GM18867 (cell line): Measurements from ENCODE around the gene ASF1B.

Experiments used
- ATAC-seq: cut with Tn5 transposase; IDR thresholded peaks from one replicate; pipeline ENCODE4 v1.9.1; 2021; ENCODE audit warnings: mild to moderate bottlenecking, moderate library complexity; ENCODE audit not compliant: unreplicated experiment

The ASF1B gene

DNA sequence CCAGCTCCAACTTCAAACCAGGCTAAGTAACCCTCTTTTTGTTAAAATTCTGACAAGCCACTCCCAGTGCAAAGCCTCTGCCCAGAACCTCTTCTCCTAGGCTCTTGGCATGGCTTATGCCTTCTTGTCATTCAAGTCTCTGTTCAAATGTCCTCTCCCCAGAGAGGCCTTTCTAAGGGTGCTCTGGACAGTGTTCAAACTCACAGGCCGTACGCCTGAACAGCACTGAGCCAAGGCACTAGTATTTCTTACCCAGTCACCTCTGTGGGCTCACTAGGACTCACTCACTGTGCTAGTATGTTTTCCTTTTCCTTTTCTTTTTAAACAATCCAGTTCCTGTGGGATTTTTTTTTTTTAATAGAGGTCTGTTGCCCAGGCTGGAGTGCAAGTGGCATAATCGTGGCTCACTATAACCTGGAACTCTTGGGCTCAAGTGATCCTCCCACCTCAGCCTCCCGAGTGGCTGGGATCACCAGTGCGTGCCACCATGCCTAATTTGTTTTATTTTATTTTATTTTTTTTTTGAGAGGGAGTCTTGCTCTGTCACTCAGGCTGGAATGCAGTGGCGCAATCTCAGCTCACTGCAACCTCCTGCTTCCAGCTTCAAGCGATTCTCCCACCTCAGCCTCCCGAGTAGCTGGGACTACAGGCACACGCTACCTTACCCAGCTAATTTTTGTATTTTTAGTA, 2.3 kb upstream of the ASF1B start:
- ATAC-seq, result no peak

DNA sequence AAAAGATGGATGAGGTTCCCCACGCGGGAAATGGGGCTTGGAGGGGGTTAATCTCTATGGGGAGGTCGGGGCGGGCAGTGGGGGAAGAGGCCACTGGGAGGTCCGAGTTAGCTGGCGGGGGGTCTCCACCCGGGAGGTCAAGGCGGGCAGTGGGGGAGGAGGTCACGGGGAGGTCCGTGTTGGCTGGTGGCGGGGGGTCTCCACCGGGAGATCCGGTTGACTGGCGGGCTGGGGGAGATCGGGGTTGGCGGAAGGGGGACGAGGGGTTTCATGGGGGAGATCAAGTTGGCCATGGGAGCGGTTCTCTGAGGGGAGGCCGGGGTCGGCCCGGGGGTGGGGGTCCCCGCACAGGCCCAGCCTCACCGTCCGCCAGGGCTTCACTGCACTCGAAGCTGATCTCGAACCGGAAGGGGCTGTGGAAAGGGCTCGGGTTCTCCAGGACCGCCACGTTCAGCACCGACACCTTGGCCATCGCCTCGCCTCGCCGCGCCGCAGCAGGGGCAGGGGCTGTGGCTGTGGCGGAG, 342 bp downstream of the ASF1B start:
- ATAC-seq, result no peak

DNA sequence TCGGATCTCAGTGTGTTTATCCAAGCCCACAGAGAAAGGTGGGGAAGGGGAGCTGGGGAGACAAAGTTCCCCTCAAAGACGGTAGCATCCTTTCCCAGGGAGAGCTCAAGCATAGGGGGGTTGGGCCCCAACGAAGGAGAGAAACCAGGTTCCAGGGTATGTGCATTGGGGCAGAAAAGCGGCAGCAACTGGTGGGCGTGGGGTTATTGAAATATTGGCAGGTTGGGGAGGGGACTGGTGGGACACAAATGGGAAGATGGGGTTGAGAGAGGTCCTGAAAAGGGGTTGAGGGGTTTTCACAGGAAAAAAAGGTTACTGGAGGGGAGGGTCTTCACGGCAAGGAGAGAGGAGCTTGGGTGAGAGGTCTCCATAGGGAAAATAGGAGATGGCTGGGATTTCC, 1.0 kb downstream of the ASF1B start:
- no peak for ATAC-seq

DNA sequence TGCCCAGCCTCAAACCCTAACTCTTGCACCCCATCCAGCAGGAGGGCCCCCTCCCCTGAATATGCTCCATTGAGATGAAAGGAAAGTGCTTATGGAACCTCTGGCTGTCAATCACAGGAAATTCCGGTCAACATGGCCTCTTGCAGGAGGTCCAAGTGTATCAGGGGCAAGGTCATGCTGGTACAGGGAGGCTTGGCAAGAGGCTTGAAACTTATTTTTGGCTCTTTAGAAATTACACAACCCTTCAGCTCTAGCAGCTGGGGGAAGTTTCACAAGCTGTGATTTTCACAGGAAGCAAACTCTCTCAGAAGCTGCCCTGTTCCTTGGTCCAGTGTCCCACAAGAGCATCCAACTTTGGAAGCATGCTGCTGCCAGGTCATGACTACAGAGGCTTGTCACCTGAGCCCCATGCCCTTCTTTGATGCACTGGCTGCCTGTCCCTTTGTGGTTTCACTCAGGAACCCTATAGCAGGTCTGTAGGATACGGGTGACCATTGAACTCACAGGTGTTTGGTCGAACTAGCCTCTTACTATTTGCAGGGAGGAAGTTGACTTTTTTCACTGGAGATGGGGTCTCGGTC, 8.4 kb downstream of the ASF1B start:
- ATAC-seq, result peak; percentile 43

DNA sequence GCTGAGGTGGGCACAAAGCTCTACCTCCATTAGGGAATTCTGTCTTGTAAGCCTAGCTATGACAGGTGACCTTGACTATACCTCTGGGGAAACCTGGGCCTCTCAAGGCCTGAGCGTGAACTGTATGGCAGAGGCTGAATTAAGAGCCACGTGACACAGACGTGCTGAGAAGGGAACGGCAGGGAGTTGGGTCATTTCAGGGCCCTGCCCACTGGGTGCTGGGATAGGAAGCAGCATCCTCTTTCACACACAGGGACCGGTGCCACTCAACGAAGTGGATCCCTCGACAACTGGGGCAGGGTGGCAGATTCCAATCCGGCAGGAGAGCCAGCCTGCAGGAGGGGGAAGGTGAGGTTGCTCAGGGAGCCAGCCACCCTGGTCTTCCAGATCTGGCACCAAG, 9.2 kb downstream of the ASF1B start:
- no peak for ATAC-seq

DNA sequence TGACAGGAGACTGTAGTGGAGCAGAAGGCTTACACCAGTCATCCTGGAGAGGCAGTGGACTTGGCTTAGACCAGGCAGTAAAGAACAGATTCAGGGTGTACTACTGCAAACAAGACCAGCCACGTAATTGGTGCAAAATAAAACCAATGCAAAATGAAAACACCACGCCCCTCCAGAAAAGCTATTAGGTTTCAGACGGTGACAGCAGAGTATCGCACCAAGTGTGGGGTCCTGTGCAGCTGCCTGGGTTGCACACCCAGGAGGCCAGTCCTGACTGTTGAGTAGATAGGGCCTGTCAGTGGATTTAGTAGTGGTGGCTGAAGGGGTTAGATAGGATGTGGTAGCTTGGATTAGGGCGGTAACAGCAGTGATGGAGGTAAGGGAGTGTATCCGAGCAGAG, 13.5 kb downstream of the ASF1B start:
- no peak for ATAC-seq

DNA sequence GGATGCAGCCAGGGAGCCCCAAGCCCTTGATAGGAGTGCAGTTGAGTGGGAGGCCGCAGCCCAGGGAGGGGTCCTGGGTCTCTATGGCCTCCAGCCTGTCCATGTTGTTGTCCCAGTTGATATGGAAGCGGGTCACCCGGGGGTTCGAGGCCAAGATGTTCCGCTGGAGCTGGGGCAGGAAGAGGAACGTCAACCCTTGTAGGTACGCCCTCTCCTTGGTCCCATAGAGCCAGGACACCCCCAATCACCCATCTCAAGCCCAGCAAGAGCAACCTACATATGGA, 15.9 kb downstream of the ASF1B start:
- no peak for ATAC-seq

DNA sequence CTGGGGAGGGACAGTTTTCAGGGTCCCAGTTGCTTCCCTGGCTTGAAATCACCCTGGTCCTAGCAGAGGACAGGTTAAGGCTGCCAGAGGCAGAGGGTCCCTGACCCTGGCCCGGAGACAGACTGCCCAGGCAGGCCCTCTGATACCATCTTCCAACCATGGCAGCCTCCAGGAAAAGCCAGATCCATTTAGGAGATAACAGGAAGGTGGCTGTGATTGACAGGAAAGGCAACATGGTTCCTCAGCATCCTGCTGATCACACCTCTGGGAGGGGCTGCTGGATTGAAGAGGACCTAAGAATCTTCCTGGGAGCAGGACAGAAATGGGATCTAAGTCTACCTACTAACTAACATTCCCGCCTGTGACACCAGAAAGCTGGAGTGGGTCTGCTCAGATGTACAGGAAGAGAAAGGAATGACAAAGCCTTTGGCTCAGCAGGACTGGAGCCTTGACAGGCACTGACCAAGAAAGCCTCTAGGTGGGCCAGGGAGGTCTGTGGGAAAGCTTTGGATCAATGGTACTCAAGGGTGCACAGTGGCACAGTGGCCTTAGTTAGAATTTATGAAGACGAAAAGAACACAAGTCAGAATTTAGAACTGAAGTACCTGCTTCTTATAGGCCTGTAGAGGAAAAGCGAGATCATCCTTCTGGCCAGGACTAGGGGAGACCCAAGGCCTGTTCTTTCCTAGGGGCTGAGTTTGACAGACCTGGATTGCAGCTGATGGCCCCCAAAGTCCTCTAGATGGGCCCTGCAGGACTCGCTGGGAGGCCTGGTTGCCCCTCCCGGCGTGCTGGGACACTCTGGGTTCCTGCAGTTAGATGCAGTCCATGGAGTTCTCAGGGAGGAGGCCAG, 16.5 kb downstream of the ASF1B start:
- no peak for ATAC-seq

DNA sequence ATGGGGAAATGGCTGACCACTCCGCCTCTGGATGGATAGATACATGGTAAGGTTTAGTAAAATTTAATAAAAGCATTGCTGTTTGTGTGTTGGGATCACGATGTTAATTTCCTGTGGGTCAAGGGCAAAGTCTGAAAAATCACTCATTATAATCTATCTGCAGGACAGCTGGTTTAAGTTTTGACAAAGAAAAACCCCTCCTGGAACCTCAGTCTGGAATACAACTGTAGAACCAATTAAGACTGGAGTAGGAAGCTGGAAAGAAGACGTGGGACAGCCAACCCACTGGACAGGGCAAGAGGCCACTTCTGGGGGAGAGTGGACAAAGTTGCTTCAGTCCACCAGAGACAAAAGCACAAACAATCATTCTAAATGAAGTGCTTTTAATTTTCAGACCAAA, 17.2 kb downstream of the ASF1B start:
- ATAC-seq, result no peak

DNA sequence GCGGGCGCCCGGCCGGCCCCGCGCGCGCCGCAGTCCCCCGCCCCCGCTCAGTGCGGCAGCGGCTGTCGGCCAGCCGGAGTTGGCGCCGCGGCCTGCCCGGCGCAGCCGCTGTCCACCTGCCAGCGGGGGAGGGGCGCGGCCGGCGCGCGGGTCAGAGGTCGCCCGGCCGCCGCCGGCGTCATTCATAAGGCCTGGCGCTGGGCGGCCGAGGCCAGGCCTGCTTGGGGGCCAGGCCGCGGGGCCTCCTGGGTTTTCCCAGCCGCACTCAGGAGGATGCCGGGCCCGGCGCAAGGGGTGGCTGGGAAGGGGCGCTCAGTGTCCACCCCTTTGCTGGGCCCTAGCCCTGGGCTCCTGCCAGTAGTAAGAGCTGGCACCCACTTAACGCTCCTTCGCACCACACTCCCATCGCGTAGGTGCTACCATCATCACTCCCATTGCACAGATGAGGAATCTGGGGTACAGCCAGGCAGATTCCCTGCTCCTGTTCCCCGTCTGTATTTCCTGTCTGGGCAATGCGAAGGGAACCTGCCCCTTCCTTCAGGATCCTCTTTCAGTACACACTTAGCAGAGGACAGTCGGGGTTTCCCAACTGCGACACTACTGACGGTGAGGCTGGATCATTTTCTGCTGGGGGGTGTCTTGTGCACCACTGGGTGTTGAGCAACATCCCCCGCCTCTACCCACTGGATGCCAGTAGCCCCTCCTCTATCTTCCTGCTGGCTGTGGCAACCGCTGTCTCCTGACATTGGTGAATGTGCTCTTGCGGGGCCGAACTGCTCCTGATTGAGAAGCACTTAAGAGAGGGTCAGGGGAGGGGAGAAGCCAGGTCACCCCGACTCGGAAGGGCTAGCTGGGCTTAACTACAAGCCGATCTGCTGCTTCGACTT, 18.0 kb downstream of the ASF1B start:
- ATAC-seq, result no peak

DNA sequence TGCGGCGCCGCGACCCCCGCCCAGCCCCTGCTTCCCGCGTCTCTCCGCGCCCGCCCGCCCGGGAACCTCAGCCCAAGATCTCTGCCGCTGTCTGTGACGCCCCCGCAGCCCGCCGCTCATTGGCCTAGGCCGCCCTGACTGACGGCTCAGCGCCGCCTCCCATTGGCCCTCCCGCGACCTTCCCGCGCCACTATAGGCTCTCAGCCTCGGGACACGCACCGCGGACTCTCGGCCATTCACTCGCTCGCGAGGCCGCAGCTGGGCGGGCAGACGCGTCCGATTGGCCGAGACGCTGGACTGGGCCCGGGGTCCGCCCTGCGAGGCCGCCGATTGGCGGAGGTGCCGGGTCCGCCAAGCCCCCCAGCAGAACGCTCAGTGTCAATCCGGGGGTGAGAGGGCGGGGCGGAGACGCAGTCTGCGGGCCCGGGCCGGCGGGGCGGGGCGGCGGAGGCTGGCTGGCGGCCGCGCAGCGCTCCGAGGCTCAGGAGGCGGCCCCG, 18.7 kb downstream of the ASF1B start, which contains the start of gene PRKACA:
Gene PRKACA (minus strand): TSS at position 95 of the 497 bp plus-strand sequence. CDS start 215 bp downstream, outside the sequence.
- ATAC-seq, result peak; percentile 87

DNA sequence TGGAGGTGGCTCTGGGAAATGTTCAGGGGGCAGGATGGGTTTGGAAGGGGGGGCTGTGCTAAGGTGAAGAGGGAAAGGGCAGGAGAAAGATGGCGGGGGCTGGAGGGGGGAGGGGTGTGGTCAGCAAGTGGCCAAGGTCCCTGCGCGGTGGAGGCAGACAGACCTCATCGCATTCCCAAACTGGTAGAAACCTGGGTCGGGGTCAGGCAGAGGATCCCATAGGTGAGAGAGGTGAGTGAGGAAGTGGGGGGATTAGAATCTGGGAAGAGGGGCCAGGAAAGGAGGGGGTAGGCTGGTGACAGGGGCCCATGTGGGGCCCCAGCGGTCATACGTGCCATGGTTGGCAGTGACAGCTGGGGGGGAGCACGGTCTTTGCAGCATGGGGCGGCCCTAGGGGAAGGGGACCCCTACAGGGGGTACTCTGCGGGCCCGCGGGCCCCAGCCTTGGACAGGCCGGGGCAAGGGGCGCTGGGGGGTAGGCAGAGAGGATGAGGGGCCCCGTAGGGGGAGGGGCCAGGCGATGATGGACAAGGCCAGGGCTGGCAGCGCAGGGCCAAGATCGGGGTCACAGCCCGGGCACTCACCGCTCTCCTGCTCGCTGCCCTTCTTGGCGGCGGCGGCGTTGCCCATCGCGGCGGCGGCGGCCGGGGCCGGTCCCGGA, 19.3 kb downstream of the ASF1B start:
- ATAC-seq, result peak; percentile 8

DNA sequence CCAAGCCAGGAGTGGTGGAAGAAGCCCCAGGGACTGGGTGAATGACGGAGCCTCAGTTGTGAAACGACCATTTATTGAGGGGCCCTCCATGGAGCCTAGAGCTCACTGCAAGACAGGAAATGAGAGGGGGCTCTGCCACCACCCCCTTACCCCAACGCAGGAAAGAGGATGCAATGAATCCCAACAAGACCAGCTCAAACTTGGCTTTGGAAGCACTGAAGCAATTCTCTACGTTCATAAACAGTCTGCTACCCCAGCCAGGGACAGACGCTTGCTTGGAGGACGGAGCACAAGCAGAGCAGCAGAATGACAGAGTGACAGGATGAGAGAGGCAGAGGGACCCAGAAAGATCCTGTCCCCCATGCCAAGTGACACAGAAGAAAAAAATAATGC, 19.9 kb downstream of the ASF1B start:
- ATAC-seq, result no peak

DNA sequence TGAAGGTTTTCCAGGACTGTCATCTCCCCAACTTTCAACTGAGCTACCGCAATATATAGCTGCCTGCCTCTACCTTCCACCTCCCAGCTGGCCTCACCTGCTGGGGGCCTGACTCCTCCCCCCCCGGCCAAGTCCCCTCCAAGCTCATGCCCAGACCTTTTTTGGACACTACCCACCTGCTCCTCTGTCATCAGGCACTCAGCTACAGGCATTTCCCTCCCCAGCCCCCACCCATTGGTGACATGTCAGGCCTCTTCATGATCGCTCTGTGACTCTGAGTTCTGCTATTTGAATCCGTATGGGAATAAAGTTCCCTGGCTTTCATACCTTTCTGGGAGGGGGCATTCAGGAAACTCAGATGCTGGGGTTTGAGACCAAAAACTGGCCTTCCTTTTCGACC, 20.6 kb downstream of the ASF1B start:
- ATAC-seq, result no peak

DNA sequence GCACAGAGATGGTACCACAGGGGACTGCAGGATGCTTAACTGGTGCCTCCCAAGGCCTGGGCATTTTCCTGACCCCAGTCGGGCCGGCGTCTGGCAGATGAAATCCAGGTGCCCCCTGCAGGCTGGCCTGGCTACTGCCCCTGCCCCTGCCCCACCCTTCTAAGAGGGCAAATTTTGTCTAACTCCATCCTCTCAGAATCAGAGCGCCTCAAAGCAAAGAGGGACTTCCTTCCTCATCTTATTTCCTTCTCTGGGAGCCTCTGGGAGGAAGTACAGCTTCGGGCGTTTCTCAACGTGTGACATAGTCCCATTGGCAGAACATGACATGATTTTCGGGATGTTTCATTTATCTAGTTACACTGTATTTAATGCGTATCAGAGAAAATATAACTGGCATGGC, 21.5 kb downstream of the ASF1B start:
- ATAC-seq, result no peak

DNA sequence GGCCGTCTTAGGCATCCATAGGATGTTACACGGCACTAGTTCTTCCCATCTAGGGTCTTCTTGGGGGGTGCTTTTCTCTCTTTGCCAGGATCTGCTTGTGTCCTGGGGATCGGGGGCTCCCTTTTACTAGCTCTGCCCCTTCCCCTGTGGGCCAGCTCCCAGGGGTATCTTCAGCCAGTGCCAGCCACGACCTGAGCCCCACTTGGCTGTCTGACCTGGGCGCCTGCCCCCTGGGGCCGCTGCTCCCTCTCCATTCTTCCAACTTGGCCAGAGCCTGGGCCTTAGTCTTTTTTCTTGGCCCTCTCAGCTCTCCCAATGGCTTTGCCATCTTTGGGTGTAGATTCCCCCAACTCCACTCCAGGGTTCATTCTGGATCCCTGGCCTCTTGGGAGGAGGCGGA, 21.9 kb downstream of the ASF1B start:
- no peak for ATAC-seq

DNA sequence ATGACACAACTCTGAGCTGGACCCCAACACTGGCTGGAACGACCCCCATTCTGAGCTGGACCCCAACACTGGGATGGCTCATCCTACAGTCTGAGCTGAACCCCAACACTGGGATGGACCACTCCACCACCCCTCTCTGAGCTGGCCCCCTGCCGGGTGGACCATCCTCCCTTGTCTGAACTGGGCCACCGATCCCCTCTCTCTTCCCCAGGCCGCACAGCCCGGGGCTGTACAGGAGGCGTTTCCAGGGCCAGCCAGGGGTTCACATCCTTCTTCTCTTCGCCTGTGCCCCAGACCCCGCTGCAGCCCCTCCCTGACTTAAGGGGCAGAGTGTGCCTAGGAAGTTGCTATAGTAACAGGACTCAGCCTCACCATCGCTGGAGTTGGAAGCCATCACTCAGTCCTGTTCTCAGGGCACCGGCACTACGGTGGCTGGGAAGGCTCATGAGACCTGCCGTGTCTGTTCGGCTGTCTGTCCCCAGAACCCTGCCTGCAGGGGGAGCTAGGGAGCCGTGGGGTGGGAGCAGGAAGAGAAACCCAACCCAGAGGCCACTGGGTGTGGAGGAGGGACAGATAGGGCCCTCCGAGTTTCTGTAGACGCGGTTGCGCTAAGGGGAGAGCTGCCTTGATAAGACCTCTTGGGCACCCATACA, 22.5 kb downstream of the ASF1B start:
- no peak for ATAC-seq

DNA sequence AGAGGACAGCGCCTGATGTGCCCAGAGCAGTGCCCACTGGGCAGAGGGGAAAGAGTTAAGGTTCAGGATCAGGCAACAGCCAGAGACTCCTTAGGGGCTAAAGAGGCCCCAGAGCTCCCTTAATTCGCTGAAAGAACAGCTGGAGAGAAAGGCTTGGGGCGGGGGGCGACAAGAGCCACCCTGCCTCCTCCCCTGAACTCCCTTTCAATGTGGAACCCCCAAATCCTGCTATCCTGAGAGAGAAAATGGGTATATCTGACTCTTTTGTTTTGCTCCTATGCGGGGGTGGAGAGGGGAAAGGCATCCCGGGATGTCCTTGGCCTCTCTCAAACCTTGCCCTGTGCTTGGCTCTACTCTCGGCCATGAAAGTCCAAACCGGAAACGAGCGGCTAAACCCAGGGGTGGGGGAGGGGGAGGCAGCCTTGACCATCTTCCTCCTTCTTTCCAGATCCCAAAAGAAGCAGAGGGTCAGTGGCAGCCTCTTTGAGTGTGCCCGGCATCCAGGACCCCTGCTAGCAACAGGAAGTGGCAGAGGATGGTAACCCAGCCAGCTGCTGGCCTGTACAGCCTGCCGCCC, 23.5 kb downstream of the ASF1B start:
- no peak for ATAC-seq

DNA sequence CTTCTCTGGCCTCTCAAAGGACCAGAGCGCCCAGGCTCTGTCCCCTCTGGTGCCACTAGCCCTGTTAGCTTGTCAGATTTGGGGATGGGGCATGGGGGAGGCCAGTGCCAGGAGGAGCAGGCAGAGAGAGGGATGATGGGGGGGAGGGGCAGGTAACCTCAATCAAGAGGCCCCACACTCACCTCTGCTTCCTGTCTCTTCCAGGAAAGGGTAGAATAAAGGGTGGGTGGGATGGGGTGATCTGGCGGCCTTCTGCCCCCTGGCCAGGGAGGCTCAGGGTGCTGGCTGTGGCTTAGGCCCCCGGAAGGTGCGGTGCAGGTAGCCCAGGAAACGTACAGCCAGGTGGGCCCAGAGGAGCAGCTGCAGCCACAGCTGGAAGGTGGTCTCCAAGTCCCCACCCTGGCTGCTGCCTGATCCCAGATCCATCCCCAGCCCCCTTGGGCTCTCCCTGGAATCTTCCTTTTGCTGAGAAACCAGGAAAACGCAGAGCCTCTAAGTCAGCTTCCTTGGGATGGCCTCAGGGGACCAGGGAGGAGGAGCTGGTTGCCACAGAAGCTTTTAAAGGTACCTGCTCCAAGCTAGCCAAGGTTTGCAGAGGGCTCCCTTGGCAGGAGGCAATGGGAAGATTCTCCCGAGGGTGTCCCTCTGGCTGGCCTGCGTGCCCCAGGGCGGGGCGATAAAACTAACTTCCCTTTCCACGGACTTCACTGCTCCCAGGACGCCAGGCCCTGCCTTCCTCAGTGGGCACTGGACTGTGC, 24.2 kb downstream of the ASF1B start:
- no peak for ATAC-seq
